ENCODE results near the gene LINGO3.
"Not testable (repeated sequence)": the region's sequence is repeated elsewhere in the genome, so short reads cannot be mapped to it uniquely, and the experiment has no call there.

The LINGO3 gene

DNA sequence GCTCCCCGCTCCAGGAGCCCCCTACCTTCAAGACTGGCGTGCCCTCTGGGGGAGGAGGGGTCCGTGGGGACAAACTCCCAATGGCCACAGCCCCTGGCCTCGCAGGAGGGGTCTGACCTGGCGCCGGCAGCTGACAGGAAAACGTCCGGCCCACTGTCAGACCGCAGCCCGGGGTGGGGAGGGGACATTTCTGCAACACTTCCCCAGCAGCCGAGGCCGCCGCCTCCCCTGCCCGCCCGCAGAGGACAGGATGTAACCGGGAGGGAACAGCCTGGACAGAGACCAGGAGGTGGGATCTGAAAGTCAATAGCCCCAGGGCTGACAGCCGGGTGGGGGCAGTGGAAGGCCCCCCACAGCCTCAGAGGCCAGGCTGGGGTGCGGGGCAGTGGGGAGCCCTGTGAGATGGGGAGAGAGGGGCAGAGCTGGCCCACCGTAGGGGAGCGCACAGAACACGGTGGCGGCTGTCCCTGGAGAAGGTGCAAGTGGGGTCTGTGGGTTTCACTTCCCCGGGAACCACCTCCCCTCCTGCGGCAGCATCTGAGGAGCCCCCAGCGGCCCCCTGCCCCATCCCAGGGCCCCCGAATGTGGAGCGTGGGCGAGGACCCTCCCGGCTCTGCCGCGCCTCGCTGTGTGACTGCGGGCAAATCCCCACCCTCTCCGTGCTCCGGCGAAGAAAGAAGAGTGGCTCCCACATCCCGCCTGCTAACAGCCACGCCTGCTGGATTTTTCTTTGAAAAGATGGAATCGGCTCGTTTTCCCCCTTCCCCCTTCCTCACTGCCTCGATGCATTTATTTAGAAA, 25.7 kb downstream of the LINGO3 start, which contains the start of gene PEAK3:
PEAK3 (minus strand) TSS at position 114 of the 800 bp plus-strand sequence. CDS start 1,244 bp downstream, outside the sequence.
- peak within 1 kb of the TSS; percentile 34 for H3K27ac ChIP-seq (ENCODE audit: low read depth, low read length)
- H3K36me3 ChIP-seq (ENCODE audit: insufficient read depth, low read length): no peaks in the 10 kb centered on the region
- no peak within 1 kb of the TSS for H3K4me3 ChIP-seq (ENCODE audit: low read depth in 1 of 2, low read length in 2 of 2)
- peaks cover 0 to 6% of the 10 kb centered on the region in 2 donors for H3K27me3 ChIP-seq (ENCODE audit: control insufficient read depth in 1 of 2, insufficient read depth in 2 of 2, low read length in 2 of 2)
- no peaks in the 10 kb centered on the region for H3K4me1 ChIP-seq (ENCODE audit: insufficient read depth, low read length)
- no peaks in the 10 kb centered on the region for H3K9me3 ChIP-seq (ENCODE audit: low read length)
- H3K9ac ChIP-seq (ENCODE audit: low read length): no peak within 1 kb of the TSS

DNA sequence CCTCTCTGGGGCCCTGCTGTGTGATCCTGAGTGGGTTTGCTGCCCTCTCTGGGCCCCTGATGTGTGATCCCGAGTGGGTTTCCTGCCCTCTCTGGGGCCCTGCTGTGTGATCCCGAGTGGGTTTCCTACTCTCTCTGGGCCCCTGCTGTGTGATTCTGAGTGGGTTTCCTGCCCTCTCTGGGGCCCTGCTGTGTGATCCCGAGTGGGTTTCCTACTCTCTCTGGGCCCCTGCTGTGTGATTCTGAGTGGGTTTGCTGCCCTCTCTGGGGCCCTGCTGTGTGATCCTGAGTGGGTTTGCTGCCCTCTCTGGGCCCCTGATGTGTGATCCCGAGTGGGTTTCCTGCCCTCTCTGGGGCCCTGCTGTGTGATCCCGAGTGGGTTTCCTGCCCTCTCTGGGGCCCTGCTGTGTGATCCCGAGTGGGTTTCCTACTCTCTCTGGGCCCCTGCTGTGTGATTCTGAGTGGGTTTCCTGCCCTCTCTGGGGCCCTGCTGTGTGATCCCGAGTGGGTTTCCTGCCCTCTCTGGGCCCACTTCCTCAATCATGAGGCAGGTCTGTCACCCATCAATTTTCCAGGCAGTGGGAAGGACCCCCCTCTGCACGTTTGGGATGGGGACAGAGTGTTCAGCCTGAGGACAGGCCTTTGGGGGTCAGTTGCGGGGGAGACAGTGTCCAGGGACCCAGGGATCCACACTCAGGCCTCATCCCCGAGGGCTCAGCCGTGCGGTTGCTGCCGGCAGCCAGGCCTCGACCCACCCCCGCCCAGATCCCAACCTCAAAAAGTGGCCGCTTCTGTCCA, 26.5 kb downstream of the LINGO3 start:
- H3K27ac ChIP-seq (ENCODE audit: low read depth, low read length): peak overlapping the region; percentile 34
- H3K36me3 ChIP-seq (ENCODE audit: insufficient read depth, low read length); H3K9ac ChIP-seq (ENCODE audit: low read length); H3K27me3 ChIP-seq (ENCODE audit: control insufficient read depth in 1 of 2, insufficient read depth in 2 of 2, low read length in 2 of 2); H3K4me1 ChIP-seq (ENCODE audit: insufficient read depth, low read length); H3K9me3 ChIP-seq (ENCODE audit: low read length); H3K4me3 ChIP-seq (ENCODE audit: low read depth in 1 of 2, low read length in 2 of 2): not testable (repeated sequence)

DNA sequence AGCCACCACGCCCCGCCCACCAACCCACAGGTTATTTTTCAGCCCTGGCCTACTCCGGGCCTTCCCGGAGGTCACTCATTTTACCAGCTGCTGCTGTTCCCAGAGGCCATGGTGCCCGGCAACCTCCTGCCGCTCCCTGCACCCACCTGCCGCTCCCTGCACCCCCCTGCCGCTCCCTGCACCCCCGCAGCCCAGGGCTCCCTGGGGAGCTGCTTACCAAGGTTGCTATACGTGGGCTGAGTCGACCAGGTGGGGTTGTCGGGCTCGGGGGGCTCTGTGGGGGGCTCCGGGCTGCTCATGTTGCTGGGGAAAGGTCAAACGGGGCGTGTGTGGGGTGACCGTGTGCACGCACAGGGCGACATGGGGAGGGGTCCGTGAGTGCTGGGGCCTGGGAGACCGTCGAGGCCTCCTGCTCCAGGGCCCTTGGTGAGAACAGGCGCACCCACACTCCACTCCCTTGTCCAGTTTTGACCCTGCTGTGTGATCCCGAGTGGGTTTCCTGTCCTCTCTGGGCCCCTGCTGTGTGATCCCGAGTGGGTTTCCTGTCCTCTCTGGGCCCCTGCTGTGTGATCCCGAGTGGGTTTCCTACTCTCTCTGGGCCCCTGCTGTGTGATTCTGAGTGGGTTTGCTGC, 27.2 kb downstream of the LINGO3 start:
- Histone ChIP-seq H3K4me1 (ENCODE audit: insufficient read depth, low read length) (peaks cover 5% of the 10 kb centered on the region), H3K9me3 (ENCODE audit: low read length) (no peaks in the 10 kb centered on the region), H3K9ac (ENCODE audit: low read length) (no peak overlapping the region), H3K4me3 (ENCODE audit: low read depth in 1 of 2, low read length in 2 of 2) (no peak overlapping the region), H3K36me3 (ENCODE audit: insufficient read depth, low read length) (no peaks in the 10 kb centered on the region), H3K27ac (ENCODE audit: low read depth, low read length) (no peak overlapping the region), H3K27me3 (ENCODE audit: control insufficient read depth in 1 of 2, insufficient read depth in 2 of 2, low read length in 2 of 2) (peaks cover 0 to 6% of the 10 kb centered on the region in 2 donors)

DNA sequence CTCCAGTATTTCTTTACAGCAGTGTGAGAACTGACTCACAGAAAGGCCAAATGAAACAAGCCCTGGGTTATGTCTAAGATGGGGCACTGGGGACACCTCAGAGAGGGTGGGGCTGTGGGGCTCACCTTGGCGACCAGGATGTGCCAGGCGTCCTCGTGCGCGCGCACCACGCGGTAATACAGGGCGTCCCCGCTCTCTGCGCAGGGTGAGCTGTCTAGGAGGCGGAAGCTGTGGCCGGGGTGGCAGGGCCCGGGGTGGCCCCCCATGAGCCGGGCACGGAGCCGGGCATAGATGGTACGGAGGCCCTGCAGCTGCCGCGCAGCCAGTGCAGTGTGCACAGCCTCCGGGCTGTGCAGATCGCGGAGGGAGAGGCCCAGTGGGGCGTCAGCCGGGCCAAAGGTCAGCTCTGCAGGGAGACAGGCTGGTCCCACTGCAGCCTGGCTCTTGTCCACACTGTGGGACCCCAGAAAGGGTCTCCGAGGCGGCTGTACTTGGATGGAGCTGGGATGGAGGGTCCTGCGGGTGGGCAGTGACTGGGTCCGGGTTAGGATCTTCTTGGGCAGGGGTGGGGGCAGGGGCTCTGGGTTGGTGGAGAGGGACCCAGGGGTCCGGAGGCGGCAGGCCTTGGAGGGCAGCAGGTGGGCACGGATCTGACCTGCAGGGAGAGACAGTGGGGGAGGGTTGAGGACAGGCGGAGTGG, 29.3 kb downstream of the LINGO3 start:
- Histone ChIP-seq H3K4me1 (ENCODE audit: insufficient read depth, low read length) (peaks cover 20% of the 10 kb centered on the region), H3K27ac (ENCODE audit: low read depth, low read length) (no peak overlapping the region), H3K9me3 (ENCODE audit: low read length) (no peaks in the 10 kb centered on the region), H3K9ac (ENCODE audit: low read length) (no peak overlapping the region), H3K4me3 (ENCODE audit: low read depth in 1 of 2, low read length in 2 of 2) (no peak overlapping the region), H3K27me3 (ENCODE audit: control insufficient read depth in 1 of 2, insufficient read depth in 2 of 2, low read length in 2 of 2) (peaks cover 0 to 6% of the 10 kb centered on the region in 2 donors), H3K36me3 (ENCODE audit: insufficient read depth, low read length) (no peaks in the 10 kb centered on the region)

DNA sequence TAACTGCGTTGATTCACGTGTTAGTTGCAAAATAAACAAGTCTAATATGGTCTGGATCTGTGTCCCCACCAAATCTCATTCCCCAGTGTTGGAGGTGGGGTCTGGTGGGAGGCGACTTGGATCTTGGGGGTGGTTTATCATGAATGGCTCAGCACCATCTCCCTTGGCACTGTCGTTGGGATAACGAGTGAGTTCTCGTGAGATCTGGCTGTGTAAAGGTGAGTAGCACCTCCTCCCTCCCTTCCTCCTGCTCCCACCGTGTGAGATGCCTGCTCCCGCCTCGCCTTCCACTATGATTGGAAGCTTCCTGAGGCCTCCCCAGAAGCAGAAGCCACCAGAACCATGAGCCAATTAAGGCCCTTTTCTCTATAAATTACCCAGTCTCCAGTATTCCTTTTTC, 30.8 kb downstream of the LINGO3 start:
- Histone ChIP-seq H3K9me3 (ENCODE audit: low read length) (no peaks in the 10 kb centered on the region), H3K27me3 (ENCODE audit: control insufficient read depth in 1 of 2, insufficient read depth in 2 of 2, low read length in 2 of 2) (peaks cover 0 to 2% of the 10 kb centered on the region in 2 donors), H3K4me3 (ENCODE audit: low read depth in 1 of 2, low read length in 2 of 2) (no peak overlapping the region), H3K9ac (ENCODE audit: low read length) (no peak overlapping the region), H3K36me3 (ENCODE audit: insufficient read depth, low read length) (peaks cover 9% of the 10 kb centered on the region), H3K27ac (ENCODE audit: low read depth, low read length) (no peak overlapping the region), H3K4me1 (ENCODE audit: insufficient read depth, low read length) (peaks cover 35% of the 10 kb centered on the region)

DNA sequence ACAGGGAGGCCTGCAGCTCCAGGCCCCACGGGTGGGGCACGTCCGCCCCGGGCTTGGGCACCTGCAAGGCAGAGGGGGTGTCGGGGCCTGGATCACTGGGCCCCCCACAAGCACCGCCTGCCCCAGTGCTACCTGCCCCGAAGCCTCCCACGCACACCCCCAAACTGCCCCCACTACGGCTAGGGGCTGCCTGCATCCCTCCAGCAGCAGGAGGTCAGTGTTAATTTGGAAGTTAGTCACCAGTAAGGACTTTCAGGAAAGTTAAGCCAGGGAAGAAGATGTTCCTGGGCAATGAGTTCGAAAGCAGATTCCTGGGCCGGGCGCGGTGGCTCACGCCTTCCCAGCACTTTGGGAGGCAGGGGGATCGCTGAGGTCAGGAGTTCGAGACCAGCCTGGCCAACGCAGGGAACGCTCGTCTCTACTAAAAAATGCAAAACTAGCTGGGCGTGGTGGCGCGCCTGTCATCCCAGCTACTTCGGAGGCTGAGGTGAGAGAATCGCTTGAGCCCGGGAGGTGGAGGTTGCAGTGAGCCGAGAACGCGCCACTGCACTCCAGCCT, 31.4 kb downstream of the LINGO3 start:
- Histone ChIP-seq H3K9ac (ENCODE audit: low read length) (no peak overlapping the region), H3K27me3 (ENCODE audit: control insufficient read depth in 1 of 2, insufficient read depth in 2 of 2, low read length in 2 of 2) (no peaks in the 10 kb centered on the region), H3K9me3 (ENCODE audit: low read length) (no peaks in the 10 kb centered on the region), H3K4me1 (ENCODE audit: insufficient read depth, low read length) (peaks cover 41% of the 10 kb centered on the region), H3K36me3 (ENCODE audit: insufficient read depth, low read length) (peaks cover 14% of the 10 kb centered on the region), H3K27ac (ENCODE audit: low read depth, low read length) (no peak overlapping the region), H3K4me3 (ENCODE audit: low read depth in 1 of 2, low read length in 2 of 2) (no peak overlapping the region)

DNA sequence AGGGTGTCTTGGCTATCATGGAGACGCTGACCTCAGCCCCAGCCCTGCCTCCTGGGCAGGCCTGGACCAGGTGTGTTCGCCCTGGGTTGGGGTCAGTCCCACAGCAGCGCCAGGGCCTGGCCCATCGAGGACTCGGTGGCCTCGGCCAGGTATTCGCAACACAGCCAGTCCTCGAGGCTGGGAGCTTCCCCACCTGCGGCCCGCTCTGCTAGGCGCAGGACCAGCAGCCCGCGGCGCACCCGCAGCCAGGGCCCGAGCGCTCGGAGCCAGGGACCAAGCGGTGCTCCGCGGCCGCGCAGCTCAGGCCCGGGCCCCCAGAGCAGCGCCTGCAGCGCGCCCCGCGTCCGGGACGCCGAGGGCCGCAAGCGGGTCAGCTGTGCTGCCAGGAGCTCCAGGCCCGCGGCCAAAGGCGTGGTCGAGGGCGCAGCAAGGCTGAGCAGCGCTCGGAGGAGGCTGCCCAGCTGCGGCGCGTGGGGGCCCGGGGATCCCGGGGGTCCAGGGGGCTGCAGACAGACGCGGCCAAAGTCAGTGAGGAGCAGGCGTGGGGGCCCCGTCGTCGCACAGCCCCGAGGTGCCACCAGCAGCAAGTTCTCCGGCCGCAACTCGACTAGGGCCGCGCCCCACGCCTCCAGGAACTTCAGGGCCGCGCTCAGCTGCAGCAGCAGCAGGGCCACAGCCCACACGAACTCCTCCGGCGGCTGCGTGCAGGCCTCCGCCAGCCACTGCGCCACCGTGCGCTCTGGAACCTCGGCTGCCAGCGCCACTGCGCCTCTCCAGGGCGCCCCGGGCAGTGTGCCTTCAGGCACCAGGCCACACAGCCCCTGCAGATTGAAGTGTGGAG, 32.1 kb downstream of the LINGO3 start:
- H3K4me3 ChIP-seq (ENCODE audit: low read depth in 1 of 2, low read length in 2 of 2): no peak overlapping the region
- H3K36me3 ChIP-seq (ENCODE audit: insufficient read depth, low read length): peaks cover 17% of the 10 kb centered on the region
- no peak overlapping the region for H3K9ac ChIP-seq (ENCODE audit: low read length)
- no peaks in the 10 kb centered on the region for H3K9me3 ChIP-seq (ENCODE audit: low read length)
- H3K27me3 ChIP-seq (ENCODE audit: control insufficient read depth in 1 of 2, insufficient read depth in 2 of 2, low read length in 2 of 2): no peaks in the 10 kb centered on the region
- no peak overlapping the region for H3K27ac ChIP-seq (ENCODE audit: low read depth, low read length)
- H3K4me1 ChIP-seq (ENCODE audit: insufficient read depth, low read length): peaks cover 46% of the 10 kb centered on the region

DNA sequence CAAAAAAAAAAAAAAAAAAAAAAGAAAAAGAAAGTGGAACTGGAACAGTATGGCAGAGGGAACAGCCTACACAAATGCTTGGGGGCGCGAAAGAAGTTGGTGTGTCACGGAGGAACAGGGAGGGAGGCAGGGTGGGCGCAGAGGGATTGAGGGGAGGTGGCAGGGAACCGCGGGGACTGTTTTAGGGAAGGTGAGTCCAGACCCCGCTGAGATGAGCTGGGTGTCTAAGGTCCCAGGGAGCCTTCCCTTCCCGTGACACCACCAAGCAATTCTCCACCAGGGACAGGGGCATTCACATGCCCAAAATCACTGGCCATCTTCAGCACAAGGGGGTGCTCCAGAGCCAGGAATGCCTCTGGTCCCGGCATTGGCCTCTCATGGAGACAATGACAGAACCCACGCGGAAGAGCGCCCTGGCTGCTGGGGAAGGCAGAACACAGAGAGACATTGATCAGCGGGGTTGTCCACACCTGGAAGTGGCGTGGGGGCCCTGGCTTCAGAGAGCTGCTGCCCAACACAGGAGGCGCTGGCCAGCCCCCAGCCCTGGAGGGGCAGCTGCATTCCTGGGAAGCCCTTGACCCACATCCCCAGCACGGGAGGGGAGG, 32.9 kb downstream of the LINGO3 start:
- Histone ChIP-seq H3K9me3 (ENCODE audit: low read length) (no peaks in the 10 kb centered on the region), H3K36me3 (ENCODE audit: insufficient read depth, low read length) (peaks cover 17% of the 10 kb centered on the region), H3K4me1 (ENCODE audit: insufficient read depth, low read length) (peaks cover 46% of the 10 kb centered on the region), H3K4me3 (ENCODE audit: low read depth in 1 of 2, low read length in 2 of 2) (no peak overlapping the region), H3K9ac (ENCODE audit: low read length) (no peak overlapping the region), H3K27ac (ENCODE audit: low read depth, low read length) (no peak overlapping the region), H3K27me3 (ENCODE audit: control insufficient read depth in 1 of 2, insufficient read depth in 2 of 2, low read length in 2 of 2) (no peaks in the 10 kb centered on the region)

DNA sequence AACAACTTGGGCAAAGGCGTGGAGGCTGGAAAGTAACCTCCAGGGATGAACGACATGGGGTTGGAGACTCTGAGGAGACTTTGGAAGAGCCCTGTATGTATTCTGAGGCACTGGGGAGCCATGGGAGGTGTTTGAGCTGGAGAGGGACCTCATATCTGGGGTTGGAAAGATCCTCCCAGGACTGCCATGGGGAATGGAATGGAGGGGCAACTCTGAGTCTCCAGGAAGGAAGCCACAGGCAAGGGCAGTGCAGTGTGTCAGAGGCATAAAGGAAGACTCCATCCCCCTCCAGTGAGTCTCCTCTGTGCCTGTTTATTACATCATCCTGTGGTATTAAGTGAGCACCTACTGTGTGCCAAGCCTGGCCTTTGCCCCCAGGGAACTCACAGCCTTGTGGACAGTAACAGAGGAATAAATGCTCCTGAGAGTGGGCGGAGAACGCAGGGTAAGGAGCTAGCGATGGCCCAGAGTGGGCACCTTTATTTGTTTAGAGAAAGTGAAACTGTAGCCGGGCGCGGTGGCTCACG, 33.7 kb downstream of the LINGO3 start:
- no peaks in the 10 kb centered on the region for H3K9me3 ChIP-seq (ENCODE audit: low read length)
- H3K4me1 ChIP-seq (ENCODE audit: insufficient read depth, low read length): peaks cover 46% of the 10 kb centered on the region
- H3K27ac ChIP-seq (ENCODE audit: low read depth, low read length): peak overlapping the region; percentile 81
- no peak overlapping the region for H3K9ac ChIP-seq (ENCODE audit: low read length)
- H3K27me3 ChIP-seq (ENCODE audit: control insufficient read depth in 1 of 2, insufficient read depth in 2 of 2, low read length in 2 of 2): no peaks in the 10 kb centered on the region
- peaks cover 17% of the 10 kb centered on the region for H3K36me3 ChIP-seq (ENCODE audit: insufficient read depth, low read length)
- peak overlapping the region in 1 of 2 donors; percentile 27 for H3K4me3 ChIP-seq (ENCODE audit: low read depth in 1 of 2, low read length in 2 of 2)
